Measurements from ENCODE around the gene AQP3.
"Not testable (repeated sequence)": the region's sequence is repeated elsewhere in the genome, so short reads cannot be mapped to it uniquely, and the experiment has no call there.

The AQP3 gene

DNA sequence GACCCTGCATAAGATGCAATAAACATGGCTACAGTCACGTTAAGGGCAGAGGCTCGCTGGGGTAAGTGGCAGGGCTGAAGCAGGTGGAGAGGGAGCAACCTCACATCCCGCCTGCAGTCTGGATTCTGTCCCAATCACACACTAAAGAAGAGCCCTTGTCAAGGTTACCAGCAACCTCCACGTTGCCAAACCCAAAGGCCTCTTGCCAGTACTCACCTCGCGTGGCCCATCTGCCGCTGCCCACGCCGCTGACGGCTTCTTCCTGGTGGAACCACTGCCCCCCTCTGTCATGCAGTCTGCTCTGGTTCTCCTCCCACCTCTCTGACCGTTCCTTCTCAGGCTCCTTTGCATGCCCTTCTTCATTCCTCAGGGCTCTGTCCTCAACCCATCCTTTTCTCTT is 53.8 kb downstream of the AQP3 start:
- TF ChIP-seq, protein P1, sequence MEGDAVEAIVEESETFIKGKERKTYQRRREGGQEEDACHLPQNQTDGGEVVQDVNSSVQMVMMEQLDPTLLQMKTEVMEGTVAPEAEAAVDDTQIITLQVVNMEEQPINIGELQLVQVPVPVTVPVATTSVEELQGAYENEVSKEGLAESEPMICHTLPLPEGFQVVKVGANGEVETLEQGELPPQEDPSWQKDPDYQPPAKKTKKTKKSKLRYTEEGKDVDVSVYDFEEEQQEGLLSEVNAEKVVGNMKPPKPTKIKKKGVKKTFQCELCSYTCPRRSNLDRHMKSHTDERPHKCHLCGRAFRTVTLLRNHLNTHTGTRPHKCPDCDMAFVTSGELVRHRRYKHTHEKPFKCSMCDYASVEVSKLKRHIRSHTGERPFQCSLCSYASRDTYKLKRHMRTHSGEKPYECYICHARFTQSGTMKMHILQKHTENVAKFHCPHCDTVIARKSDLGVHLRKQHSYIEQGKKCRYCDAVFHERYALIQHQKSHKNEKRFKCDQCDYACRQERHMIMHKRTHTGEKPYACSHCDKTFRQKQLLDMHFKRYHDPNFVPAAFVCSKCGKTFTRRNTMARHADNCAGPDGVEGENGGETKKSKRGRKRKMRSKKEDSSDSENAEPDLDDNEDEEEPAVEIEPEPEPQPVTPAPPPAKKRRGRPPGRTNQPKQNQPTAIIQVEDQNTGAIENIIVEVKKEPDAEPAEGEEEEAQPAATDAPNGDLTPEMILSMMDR (IDR thresholded peaks at IDR 0.05; ENCODE audit: control insufficient read depth, extremely low read depth, insufficient read depth), result no peak
- H3K4me3 ChIP-seq (ENCODE audit: low read depth, low read length), result no peak overlapping the region

DNA sequence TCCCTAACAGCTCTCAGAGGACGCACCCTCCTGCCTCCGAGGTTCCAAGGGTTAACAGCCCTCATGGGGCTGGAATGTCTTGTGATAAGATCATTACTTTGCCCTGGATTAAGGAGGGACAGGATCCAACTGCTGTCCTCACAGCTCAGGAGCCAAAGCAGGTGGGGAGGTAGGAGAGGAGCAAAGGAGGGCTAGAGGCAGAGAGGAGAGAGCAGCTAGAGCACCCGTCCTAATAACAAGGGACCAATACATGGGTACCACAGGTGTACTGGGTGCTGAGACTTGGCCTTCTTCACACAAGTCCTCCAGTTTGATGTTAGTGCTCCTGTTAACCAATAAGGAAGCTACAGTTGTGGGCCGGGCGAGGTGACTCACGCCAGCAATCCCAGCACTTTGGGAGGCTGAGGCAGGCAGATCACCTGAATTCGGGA is 54.8 kb downstream of the AQP3 start:
- H3K4me3 ChIP-seq (ENCODE audit: low read depth, low read length); DNase-seq (ENCODE audit: low read depth): not testable (repeated sequence)

More for the DNA sequence above, 53.8 kb downstream of the AQP3 start:
- DNase-seq (ENCODE audit: low read depth), result no peak
